Fibroblast of villous mesenchyme (primary cell): ENCODE measurements around the gene HS3ST5. TPM values are rescaled to one million over a fixed set of nuclear protein-coding genes. Genes with fewer than 3 reads are reported as not detected.

ENCODE experiments used
- DNase-seq: peaks from one replicate; pipeline ENCODE4 v3.0.0-alpha.2; 2010; ENCODE audit warnings: low read depth
- H3K4me3 ChIP-seq: 2 replicates; pipeline ENCODE4 v1.5.1; 2011; ENCODE audit warnings: low read depth, mild to moderate bottlenecking, low read length
- total RNA-seq: library from RNA; depleted of rRNA; stranded (reverse); fragments of >200 nt; gene quantifications from 2 replicates; pipeline ENCODE4 v1.2.3, GENCODE V29; 2012
- TF ChIP-seq, protein P1 (sequence below): IDR thresholded peaks from 2 replicates; pipeline ENCODE4 v1.5.1; 2012; ENCODE audit warnings: low read depth, mild to moderate bottlenecking, low read length; ENCODE audit not compliant: insufficient read depth

HS3ST5 gene
- total RNA-seq, 1 donor: under 0.01 TPM

DNA sequence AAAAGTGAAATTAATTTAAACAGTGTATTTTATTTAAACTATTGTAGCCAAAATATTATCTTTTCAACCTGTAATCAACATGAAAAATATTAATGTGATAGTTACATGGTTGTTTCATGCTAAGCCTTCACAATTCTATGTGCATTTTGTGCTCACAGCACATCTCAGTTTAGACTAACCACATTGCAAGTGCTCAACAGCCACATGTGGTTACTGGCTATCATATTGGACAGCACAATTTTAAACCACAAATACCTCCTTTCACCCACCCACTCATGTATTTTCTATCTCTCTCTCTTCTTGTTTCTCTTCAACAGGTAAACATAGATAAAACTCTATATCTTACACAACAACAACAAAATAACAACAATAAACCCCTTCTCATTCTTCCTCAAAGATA lies 12.5 kb upstream of the HS3ST5 start:
- TF ChIP-seq, protein P1, sequence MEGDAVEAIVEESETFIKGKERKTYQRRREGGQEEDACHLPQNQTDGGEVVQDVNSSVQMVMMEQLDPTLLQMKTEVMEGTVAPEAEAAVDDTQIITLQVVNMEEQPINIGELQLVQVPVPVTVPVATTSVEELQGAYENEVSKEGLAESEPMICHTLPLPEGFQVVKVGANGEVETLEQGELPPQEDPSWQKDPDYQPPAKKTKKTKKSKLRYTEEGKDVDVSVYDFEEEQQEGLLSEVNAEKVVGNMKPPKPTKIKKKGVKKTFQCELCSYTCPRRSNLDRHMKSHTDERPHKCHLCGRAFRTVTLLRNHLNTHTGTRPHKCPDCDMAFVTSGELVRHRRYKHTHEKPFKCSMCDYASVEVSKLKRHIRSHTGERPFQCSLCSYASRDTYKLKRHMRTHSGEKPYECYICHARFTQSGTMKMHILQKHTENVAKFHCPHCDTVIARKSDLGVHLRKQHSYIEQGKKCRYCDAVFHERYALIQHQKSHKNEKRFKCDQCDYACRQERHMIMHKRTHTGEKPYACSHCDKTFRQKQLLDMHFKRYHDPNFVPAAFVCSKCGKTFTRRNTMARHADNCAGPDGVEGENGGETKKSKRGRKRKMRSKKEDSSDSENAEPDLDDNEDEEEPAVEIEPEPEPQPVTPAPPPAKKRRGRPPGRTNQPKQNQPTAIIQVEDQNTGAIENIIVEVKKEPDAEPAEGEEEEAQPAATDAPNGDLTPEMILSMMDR: no peak
- H3K4me3 ChIP-seq: no peak overlapping the region
- no peak for DNase-seq

- no peak for DNase-seq
- H3K4me3 ChIP-seq: no peak overlapping the region
- TF ChIP-seq, protein P1: no peak
Measured at GRCh38 chr6:114354482-114354881, 11.7 kb upstream of the HS3ST5 start.

GRCh38 chr6:114346451-114346850 lies 3.6 kb upstream of the HS3ST5 start:
- no peak for DNase-seq
- TF ChIP-seq, protein P1: no peak
- no peak overlapping the region for H3K4me3 ChIP-seq

GRCh38 chr6:114344971-114345275 lies 2.1 kb upstream of the HS3ST5 start:
- TF ChIP-seq, protein P1: no peak
- H3K4me3 ChIP-seq: no peak overlapping the region
- no peak for DNase-seq

- DNase-seq: no peak
- H3K4me3 ChIP-seq: no peak overlapping the region
- TF ChIP-seq, protein P1: no peak
Measured at GRCh38 chr6:114344246-114344970, 1.6 kb upstream of the HS3ST5 start.

- H3K4me3 ChIP-seq: no peak overlapping the region
- TF ChIP-seq, protein P1: no peak
- DNase-seq: no peak
Measured at GRCh38 chr6:114343782-114344144, 940 bp upstream of the HS3ST5 start.
